Stimulated activated CD8-positive, alpha-beta memory T cell treated with anti-CD3 and anti-CD28 coated beads, Interleukin-15, amount 100 ng/mL, for 48 hours (primary cell): ENCODE data around the gene ECSCR.
"Not testable (repeated sequence)": the region's sequence is repeated elsewhere in the genome, so short reads cannot be mapped to it uniquely, and the experiment has no call there.

Experiments
- DNase-seq, 2 donors: peaks; one replicate each; pipeline ENCODE4 v3.0.0-alpha.2; 2020; ENCODE audit warnings: low read depth in 2 of 2

ECSCR gene

DNA sequence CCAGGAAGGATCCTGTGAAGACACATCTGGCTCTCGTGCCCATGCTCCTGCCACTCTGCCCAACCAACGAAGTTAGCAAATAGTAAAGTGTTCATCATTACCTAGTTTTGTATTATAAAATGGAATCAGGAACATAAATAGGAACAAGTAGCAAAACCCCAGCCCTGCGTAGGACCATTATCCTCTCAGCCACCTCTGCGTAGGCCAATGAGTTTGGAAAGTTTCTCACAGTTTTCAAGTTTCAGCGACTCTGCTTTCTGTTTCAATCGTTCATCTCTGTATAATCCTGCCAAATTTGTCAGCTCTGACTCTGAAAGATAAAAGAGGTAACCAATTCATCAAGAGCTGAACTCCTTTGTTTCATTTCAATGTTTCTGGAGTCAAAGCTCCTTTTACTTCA, 48.6 kb downstream of the ECSCR start:
- DNase-seq: no peak

DNA sequence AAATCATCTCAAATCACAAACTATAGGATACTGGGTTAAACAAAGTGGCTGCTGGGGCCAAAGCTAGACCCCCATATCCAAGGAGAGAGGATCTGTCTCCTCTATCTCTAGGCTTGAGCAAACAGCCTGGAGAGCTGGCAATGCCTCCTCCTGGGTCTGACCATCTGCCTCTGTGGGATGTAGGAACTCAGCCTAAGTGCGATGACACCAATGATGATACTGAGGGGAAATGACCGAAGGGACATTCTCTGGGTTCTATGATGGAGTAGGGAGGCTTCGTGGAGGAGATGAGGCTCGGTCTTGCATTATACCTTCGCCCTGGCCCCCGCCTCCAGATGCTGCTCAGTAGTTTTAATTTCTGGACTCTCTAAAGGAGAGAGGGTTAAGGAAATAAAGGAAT, 49.4 kb downstream of the ECSCR start:
- DNase-seq: no peak

DNA sequence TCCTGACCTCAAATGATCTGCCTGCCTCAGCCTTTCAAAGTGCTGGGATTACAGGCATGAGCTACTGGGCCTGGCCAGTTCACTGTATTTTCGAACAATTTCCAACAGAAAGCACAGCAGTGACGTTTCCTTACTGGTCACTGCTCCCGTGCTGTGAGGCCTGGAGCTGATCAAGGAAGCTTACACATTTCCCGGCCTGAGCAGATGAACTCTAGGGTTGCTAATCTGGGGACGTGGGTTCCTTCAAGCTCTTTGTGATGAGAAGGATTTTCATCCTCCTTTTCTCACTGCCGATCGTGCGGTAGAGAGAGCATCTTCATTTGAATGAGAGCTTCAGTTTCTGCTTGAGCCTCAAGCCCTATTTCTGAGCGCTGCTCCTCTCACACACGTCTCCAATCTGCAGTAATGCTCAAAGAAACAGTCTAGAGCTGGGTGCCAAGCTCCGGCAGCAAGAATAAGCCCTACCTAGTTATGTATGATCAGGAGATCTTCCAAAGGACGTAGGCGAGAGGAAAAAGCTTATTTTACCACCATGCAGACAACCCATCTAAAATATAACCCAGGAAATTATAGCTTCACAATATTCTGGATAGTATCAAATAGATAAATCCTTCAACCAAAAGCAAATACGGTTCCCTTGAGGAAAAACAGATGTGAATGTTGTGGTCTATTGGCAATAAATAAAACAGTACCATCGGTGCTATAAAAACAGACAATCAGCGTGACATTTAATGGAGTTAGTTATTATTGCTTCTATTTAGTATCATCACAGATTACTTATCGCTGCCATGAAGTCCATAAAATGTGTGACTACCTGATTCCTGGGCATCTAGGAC, 51.3 kb downstream of the ECSCR start:
- DNase-seq: no peak

DNA sequence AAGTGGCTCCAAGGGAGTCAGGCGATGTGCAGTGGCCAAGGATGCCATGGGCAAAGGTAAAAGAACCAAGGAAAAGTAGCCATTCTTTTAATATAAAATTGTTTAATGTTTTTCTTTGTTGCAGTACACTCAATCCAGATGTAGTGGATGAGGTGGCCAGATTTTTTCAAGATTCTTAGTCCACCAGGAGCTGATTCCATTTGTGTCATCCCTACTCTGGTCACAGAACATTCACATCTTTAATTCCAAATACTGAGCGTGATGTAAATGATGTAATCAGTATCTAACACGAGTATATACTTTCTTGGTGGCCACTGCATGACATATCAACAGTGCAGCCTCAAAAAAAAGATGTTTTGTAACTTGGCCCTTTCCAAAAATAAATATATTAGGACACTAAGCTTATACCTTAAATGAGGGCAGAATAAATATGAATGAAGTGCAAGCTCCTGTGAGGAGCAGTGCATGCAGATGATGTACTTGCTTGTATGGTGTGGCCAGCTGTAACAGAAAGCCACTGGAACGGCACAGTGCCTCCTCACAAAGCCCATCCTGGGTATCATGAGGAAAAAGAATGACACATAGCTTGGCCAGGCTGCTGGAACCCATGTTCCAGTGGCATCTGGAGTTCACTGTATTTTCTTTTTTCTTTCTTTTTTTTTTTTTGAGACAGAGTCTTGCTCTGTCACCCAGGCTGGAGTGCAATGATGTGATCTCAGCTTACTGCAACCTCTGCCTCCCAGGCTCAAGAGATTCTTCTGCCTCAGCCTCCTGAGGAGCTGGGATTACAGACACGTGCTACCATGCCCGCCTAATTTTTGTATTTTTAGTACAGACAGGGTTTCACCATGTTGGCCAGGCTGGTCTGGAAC, 52.2 kb downstream of the ECSCR start:
- no peak for DNase-seq

DNA sequence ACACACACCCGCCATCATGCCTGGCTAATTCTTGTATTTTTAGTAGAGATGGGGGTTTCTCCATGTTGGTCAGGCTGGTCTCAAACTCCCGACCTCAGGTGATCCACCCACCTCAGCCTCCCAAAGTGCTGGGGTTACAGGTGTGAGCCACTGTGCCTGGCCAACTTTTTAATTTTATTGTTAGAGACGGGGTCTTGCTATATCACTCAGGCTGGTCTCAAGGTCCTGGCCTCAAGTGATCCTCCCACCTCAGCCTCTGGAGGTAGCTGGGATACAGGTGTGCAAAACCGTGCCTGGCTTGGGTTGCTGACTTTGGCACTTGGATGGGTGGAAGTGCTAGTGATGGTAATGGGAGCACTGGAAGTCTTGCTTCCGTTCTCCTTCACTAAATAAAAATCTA, 53.4 kb downstream of the ECSCR start:
- DNase-seq: not testable (repeated sequence)

DNA sequence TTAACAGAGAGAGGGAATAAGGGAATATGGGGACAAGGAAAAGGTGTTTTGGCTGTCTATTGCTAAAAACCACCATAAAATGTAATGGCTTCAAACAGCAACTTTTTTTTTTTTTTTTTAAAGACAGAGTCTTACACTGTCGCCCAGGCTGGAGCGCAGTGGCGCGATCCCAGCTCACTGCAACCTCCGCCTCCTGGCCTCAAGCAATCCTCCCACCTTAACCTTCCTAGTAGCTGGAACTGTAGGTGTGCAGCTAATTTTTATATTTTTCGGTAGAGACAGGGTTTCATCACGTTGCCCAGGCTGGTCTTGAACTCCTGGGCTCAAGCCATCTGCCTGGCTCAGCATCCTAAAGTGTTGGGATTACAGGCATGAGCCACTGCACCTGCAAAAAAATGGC, 54.4 kb downstream of the ECSCR start:
- DNase-seq: no peak

DNA sequence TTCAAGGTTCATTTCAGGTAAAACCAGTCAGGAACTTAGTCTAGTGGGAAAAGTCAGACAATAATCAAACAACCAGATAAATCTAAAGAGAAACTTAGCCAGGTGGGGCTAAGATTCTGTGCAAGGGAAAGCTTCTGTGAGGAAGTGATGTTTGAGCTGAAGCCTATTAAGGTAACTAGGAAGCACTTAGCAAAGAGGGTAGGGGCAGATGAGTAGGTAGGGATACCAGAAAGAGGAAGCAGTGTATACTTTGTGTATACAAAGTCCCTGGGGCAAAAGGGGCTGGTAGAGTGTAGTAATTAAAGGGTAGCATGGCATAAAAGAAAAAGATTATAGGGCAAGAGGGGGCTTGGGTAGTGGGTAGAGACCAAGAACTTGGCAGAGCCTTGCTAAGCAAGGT, 55.0 kb downstream of the ECSCR start:
- DNase-seq: no peak

DNA sequence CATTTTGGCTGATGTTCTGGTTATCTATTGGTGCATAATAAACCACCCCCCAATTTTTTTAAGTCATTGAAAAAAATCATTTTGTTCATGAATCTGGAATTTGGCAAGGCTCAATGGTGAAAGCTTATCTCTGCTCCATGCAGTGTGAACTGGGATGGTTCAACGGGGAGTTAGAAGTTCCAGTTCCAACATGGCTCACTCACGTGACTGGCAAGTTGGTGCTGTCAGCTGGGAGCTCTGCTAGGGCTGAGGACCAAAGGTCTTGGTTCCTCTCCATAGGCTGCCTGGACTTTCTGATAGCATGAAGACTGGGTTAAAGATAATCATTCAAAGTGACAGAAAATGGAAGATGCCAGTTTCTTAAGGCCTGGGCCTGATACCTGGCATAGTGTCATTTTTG, 55.6 kb downstream of the ECSCR start:
- DNase-seq: no peak

DNA sequence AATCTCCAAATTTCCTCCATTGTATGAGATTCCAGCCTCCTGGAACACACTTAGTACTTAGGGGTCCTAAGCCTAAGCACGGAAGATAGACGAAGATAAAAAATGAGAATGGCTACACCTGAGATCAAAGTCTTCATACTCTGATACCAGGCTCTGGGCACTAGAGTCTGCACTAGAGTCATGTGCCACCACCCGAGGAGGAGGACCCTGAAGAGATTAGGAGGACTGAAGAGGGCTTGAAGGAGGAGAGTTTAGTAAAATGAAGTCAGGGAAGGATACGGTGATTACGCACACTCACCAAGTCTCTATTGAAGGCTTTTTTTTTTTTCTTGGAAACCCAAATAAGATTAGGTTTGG, 58.1 kb downstream of the ECSCR start:
- DNase-seq: no peak

DNA sequence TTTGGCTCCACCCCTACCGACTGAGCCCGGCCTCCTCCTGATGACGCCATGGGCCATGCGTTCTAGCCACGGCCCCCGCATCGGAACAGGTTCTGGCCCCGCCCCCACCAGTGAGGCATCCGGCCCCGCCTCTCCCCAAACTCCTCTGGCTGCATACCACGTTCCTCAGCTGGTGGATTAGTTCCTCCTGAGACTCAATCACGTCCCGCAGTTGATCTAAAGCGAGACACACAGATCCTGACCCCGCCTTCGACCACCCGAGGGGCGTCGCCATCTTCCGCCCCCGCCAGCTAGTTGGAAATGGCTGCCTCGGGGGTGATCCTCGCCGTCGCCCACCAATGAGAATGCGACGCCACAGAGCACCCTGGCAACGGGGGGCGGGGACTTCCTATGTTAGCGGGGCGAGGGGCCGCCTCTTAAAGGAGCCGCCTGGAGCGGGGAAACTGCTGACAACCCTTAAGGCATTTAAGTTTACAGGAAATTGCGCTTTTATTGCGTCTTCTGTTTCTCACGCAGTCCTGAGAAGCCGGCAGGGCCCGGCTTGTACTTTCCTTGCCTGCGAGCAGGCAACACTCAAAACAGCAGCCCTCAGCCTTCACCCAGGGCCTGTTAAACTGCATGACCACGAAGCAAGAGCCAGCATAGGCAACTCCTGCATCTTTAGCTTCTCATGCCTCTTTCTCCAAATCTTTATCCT, 58.6 kb downstream of the ECSCR start, which contains the start of gene SPATA24:
TSS of gene SPATA24 (minus strand) at position 303 of the 697 bp plus-strand sequence. CDS start at position 274, 29 bp downstream.
- DNase-seq: peak; percentile 98

DNA sequence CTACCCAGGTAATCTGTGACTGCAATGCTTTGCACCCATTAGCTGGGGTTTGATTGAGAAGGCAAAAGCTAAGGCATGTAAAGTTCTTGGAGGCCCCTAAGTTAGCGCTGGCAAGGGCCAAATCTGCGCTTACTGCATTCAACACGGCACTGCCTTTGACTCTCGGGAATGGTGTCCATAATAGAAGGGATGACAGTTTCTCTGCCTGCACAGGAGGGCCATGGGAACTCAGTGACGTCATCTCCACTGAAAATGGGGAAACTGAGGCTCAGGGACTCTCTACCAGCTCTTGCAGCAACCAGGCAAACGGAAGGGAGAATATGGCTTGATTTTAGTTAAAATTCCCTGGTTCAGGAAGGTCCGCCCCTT, 59.1 kb downstream of the ECSCR start:
- DNase-seq: no peak

DNA sequence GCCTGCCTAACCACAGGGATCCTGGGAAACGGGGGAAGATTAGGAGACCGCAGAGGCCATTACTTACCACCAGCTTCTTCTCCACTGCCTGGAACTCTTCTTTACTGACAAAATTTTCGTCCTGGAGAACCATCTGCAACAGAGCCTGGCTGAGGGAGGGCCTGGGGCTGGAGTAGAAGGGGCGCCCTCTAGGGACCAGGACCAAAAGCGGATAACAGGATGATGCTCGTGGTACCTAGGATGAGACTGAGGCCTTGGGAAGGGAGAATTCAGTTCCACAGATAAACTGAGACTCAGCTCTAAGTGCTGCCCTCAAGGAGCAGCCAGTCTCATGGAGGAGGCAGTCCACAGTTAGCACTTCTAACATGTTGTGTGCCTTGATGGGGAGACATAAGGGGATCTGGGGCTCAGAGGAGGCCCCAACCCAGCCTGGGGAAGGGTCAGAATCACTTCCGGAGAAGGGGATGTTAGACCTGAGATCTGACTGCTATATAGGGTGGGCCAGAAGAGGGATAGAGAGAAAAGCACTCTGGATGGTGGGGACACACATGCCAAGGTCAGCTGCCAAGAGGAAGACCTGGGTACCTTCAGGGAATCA, 59.9 kb downstream of the ECSCR start:
- no peak for DNase-seq

DNA sequence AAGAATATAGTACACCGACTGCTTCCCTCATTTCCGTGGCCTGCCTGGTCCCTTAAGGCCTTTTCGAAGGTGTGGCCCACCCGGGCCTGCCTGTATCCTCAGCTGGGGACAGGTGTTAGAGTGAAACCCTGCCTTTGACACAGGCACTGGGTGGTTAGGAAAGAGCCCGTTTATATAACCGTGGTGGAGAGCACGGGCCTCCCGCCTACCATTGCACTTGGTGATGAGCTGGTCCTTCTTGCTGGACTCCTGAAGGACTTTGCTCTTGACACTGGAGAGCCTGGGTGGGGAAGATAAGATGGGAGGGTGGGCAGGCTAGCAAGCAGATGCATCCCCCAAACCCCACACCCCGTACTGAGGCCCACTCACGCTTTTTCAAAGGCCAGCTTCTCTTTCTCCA, 61.0 kb downstream of the ECSCR start:
- no peak for DNase-seq

DNA sequence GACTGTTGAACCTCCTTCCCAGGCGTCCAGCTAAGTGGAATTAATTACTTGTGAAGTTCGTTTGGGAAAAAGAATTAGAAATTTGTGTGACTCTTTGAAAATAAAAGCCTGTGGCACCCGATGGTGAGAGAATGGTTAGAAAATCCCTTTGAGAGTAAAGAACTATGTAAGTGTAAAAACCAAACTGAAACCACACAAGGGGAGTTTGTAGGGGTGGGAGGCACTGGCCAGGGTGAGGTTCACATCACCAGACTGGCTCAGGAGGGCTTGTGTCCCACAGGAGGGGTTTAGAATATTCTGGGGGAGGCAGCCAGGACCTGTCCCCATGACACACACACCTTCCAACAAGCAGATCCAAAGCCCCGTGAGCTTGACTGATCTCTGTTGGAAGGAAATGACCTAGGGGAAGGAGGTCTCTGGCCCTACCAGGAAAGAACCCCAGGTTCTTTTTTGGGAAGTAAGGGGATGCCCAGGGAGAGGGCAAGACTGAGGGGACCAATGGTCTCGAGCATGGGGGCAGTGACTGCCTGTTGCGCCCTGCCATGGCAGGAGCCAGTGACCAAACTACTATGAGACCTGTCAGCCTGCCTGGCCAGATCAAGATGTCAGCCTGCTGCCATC, 62.9 kb downstream of the ECSCR start:
- DNase-seq: no peak
